GM12874 (cell line): ENCODE measurements around the gene TASOR2.

Experiments
- TF ChIP-seq, protein P1 (sequence below): IDR thresholded peaks from 2 replicates; pipeline ENCODE4 v1.5.1; 2011; ENCODE audit warnings: low read depth, mild to moderate bottlenecking, control low read depth, low read length, moderate library complexity; ENCODE audit not compliant: insufficient read depth

Gene TASOR2

DNA sequence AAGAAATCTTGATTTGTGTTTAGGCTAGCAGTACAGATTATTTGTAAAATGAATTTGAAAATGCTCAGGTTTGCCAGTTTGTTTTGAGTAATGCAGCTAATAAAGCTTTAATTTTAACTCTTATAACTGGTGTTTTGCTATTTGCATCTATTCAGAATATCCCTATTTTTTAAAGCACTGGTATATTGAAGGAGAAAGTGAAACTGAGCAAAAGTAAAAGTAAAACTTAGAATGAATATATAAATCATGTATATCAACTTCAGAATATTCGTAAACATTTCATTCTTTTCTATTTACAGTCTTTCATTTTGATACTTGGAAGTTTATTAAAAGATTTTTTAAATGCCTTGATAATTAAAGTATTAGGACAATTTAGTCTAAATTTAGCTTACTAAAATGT, 26.2 kb downstream of the TASOR2 start:
- TF ChIP-seq, protein P1, sequence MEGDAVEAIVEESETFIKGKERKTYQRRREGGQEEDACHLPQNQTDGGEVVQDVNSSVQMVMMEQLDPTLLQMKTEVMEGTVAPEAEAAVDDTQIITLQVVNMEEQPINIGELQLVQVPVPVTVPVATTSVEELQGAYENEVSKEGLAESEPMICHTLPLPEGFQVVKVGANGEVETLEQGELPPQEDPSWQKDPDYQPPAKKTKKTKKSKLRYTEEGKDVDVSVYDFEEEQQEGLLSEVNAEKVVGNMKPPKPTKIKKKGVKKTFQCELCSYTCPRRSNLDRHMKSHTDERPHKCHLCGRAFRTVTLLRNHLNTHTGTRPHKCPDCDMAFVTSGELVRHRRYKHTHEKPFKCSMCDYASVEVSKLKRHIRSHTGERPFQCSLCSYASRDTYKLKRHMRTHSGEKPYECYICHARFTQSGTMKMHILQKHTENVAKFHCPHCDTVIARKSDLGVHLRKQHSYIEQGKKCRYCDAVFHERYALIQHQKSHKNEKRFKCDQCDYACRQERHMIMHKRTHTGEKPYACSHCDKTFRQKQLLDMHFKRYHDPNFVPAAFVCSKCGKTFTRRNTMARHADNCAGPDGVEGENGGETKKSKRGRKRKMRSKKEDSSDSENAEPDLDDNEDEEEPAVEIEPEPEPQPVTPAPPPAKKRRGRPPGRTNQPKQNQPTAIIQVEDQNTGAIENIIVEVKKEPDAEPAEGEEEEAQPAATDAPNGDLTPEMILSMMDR: no peak

DNA sequence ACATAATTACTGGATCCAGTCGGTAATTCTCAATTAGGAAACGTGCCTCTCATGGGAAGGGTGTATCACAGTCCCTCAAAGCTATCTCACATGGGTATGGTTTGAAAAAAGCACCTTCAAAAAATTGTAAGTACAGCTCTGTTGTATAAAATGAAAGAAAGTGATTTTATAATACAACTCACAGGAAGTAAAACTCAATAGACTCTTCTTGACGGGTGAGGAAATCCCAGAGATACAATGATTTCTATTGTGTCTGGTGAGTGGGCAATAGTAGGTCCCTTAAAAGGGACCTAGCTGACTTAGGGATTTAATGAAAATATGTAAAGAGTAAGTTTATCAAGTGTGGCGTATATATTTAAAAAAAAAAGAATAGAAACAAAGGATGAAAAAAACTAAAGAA, 27.0 kb downstream of the TASOR2 start:
- TF ChIP-seq, protein P1: no peak

DNA sequence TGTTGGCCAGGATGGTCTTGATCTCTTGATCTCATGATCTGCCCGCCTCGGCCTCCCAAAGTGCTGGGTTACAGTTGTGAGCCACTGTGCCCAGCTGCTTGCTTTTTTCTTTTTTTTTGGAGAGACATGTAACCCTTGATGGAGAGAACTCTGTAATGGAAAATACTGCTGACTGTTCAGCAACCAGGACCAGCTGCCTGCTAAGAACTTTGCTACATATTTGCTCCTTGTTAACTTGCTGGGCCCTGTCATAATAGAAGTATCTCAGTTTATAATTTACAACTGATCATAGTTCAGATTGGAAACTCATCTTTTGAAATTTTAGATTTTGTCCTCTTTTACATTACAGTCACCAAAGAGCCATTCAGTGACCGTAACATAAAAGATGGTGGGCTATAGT, 34.9 kb downstream of the TASOR2 start:
- TF ChIP-seq, protein P1: no peak

DNA sequence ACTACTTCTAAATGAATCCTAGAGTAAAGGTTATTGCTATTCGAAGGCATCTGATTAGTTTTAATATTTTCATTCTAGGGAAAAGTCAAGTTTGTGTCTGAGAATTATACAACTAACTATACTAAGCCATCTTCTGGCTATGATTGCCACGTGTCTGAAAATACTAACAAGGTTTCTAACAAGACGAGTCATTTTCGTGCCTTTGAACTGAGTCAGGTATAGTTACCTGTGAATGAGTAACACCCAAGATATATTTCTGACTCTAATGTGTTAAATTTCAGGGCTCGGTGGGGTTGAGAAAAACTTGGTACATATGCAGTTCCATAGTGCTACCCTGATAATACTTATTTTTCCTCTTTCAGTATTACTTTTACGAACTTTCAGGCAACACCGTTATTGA, 35.5 kb downstream of the TASOR2 start:
- TF ChIP-seq, protein P1: no peak

DNA sequence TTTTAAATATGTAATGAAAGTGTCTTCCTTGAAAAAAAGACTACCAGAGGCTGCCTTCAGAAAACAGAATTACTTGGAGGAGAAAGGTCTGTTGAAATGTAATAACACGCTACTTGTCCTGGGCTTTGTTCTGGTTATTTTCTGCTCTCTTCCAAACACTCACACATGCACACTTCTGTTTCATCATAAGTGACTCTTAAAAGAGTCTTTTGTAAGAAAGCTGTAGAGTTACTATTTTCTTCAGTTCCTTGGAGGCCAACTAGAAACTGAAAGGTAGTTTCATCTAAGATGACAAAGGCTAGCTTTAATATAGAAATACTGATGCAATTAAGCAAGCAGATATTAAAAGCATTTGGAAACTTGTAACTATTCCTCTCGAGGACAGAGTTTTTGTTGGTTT, 39.1 kb downstream of the TASOR2 start:
- TF ChIP-seq, protein P1: no peak

DNA sequence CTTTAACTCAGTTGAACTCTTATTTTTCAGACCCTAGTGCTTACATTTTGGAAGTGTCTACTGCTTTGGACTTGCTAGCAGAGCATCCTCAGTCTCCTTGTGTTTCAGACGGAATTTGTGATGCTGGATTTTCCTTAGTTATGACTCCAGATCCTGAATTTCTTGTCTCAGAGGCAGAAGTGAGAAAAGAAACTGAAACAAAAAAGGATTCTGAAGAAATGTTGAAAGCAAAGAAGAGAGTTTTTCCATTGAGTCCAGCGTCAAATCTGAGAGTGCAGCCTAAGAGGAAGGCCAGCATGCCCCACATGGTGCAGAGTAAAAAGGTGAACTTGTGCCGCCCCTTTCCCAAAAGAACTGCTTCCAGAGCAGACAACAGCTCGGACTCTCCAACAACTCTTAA, 46.1 kb downstream of the TASOR2 start:
- TF ChIP-seq, protein P1: no peak

DNA sequence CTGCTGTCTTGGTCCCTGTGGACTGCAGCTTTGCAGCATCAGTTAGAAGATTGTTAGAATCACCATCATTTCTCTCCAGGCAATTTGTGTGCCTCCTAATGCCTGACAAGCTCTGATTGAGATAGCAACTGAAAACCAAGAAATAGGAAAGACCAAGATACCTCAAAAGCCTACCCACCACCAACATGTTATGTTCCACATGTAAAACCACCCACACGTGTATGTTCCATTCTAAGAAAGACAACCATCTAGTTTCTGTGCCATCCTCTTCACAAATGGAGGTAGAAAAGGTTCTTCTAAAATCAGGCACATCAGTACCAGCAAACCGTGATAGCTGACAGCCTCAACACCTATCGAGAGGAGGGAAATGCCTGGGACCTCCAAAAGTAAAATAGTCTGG, 46.9 kb downstream of the TASOR2 start:
- TF ChIP-seq, protein P1: no peak

DNA sequence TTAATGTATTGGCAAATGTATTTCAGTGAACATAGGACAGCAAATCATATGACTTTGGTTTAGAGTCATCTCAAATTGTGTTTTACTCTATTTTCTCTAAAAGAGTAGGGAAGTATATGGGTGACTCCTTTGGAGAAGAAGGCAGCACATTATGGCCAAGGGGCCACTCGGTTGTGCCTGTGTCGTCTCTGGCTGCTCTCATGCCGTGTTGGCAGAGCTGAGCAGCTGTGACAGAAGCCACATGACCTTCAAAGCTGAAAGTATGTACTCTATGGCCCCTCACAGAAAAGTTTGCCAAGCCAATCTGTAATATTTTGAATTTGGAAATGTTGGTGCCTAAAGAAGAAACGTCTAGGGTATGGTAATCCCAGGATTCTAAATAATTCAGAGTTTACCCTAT, 47.5 kb downstream of the TASOR2 start:
- TF ChIP-seq, protein P1: no peak
